ENCODE data around the gene PPP4R3B. TPM values are rescaled to one million over a fixed set of nuclear protein-coding genes. Genes with fewer than 3 reads are reported as not detected.
"Not testable (repeated sequence)": the region's sequence is repeated elsewhere in the genome, so short reads cannot be mapped to it uniquely, and the experiment has no call there.

Gene PPP4R3B
- polyA plus RNA-seq, 6 donors from 2014 or later = 43.2 to 73.6 (median 70.0) TPM

DNA sequence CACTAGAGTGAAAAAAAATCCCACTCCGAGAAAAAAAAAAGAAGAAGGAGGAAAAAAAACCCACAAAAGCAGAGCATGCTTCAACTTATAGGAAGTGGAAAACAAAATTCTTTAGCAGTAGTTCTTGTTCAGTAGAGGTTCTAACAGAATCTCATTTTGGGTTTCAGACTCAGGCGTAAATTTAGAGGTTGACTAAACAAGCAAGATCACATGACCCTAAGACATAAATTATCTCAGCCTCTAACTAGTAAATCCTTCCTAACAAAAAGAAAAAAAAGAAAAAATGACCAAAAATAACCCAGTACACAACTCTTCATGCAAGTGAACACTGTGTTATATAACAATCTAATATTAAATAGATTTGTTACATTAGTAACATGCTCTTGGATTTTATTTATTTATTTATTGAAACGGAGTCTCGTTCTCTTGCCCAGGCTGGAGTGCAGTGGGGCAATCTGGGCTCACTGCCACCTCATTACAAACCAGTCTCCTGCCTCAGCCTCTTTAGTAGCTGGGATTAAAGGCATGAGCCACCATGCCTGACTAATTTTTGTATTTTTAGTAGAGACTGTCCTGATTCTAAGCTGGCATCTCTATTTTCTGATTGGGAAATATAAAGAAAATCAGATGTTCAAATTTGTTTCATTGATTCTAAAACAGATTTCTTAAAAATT is 35.4 kb downstream of the PPP4R3B start:
- Mint-ChIP-seq H3K36me3 (peaks cover 14 to 19% of the 10 kb centered on the region in 2 donors), H3K27me3 (no peaks in the 10 kb centered on the region), H3K4me3 (peak overlapping the region in 1 of 8 donors; percentile 29), H3K4me1 (peaks cover 3 to 7% (median 4%) of the 10 kb centered on the region in 3 donors), H3K9me3 (no peaks in the 10 kb centered on the region), H3K27ac (peak overlapping the region in 4 of 6 donors; percentile 57 to 82 (median 73))
- ATAC-seq (ENCODE audit: low read depth in 2 of 2) (no peak), DNase-seq (no peak)

DNA sequence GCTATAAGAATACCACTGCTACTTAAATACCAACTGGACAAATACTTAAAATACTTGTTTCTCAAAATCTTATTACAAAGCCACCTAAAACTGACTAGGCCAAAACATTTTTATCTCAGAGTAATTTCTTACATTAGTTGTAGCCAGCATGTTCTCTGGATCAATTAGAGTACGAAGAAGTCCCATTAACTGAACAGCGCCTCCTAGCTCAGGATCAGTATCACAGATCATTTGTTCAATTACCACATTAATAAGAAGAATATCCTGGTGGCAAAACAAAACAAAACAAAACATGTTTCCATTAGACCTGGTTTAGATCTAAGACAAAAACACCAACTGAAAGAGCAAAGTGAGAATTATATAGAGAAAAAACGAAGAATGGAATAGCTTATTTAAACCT is 36.0 kb downstream of the PPP4R3B start:
- no peak for ATAC-seq (ENCODE audit: low read depth in 2 of 2)
- no peak for DNase-seq
- no peaks in the 10 kb centered on the region for H3K27me3 Mint-ChIP-seq
- H3K9me3 Mint-ChIP-seq = no peaks in the 10 kb centered on the region
- H3K27ac Mint-ChIP-seq = peak overlapping the region in 4 of 6 donors; percentile 24 to 82 (median 73)
- peaks cover 3 to 7% (median 4%) of the 10 kb centered on the region in 3 donors for H3K4me1 Mint-ChIP-seq
- H3K36me3 Mint-ChIP-seq = peaks cover 14 to 19% of the 10 kb centered on the region in 2 donors
- H3K4me3 Mint-ChIP-seq = no peak overlapping the region

DNA sequence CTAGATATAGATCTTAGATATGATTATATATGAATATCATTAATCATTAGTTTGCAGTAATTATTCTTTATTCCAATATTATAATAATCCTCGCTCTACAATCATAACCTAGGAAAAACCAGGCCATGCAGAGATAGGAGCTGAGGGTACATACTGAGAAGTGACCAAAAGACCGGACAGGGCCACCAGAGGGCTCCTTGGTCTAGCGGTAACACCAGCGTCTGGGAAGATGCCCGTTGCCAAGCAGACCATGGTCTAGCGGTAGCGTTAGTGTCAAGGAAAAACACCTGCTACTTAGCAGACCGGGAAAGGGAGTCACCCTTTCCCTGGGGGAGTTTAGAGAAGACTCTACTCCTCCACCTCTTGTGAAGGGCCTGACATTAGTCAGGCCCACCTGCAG is 48.4 kb downstream of the PPP4R3B start:
- not testable (repeated sequence) for H3K36me3 Mint-ChIP-seq; H3K9me3 Mint-ChIP-seq; ATAC-seq (ENCODE audit: low read depth in 2 of 2); H3K27me3 Mint-ChIP-seq; H3K4me1 Mint-ChIP-seq; H3K27ac Mint-ChIP-seq; DNase-seq; H3K4me3 Mint-ChIP-seq

DNA sequence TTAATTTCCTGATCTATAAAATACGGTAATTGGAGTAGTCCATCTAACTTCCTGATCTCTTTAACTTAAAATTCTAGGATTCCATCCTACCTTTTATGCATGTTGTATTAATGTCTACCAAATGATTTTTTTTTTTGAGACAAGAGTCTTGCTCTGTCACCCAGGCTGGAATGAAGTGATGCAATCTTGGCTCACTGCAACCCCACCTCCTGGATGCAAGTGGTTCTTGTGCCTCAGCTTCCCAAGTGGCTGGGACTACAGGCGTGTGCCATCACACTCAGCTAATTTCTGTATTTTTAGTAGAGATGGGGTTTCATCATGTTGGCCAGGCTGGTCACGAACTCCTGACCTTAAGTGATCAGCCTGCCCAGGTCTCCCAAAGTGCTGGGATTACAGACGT is 50.1 kb downstream of the PPP4R3B start:
- peak overlapping the region in 1 of 6 donors; percentile 28 for H3K27ac Mint-ChIP-seq
- H3K4me3 Mint-ChIP-seq = no peak overlapping the region
- peaks cover 16% of the 10 kb centered on the region in 2 donors for H3K36me3 Mint-ChIP-seq
- no peaks in the 10 kb centered on the region for H3K4me1 Mint-ChIP-seq
- no peak for ATAC-seq (ENCODE audit: low read depth in 2 of 2)
- peaks cover 0 to 5% (median 1%) of the 10 kb centered on the region in 7 donors for H3K9me3 Mint-ChIP-seq
- no peaks in the 10 kb centered on the region for H3K27me3 Mint-ChIP-seq
- DNase-seq = no peak

GRCh38 chr2:55565613-55566012 is 51.8 kb downstream of the PPP4R3B start:
- Mint-ChIP-seq H3K36me3 (peaks cover 29 to 31% of the 10 kb centered on the region in 2 donors), H3K27me3 (no peaks in the 10 kb centered on the region), H3K4me3 (no peak overlapping the region), H3K27ac (no peak overlapping the region), H3K4me1 (no peaks in the 10 kb centered on the region), H3K9me3 (peaks cover 0 to 13% (median 6%) of the 10 kb centered on the region in 7 donors)
- ATAC-seq (ENCODE audit: low read depth in 2 of 2) (no peak), DNase-seq (no peak)

- Mint-ChIP-seq H3K9me3 (peaks cover 0 to 18% (median 6%) of the 10 kb centered on the region in 7 donors), H3K4me1 (peaks cover 0 to 9% (median 0%) of the 10 kb centered on the region in 3 donors), H3K27me3 (no peaks in the 10 kb centered on the region), H3K4me3 (no peak overlapping the region), H3K27ac (no peak overlapping the region), H3K36me3 (peaks cover 46 to 50% of the 10 kb centered on the region in 2 donors)
- no peak for DNase-seq
- ATAC-seq (ENCODE audit: low read depth in 2 of 2) = no peak
Observed at GRCh38 chr2:55560855-55561254, 56.6 kb downstream of the PPP4R3B start.

GRCh38 chr2:55556809-55557208 is 60.6 kb downstream of the PPP4R3B start:
- H3K9me3 Mint-ChIP-seq = peaks cover 0 to 11% (median 5%) of the 10 kb centered on the region in 7 donors
- H3K27me3 Mint-ChIP-seq = no peaks in the 10 kb centered on the region
- H3K4me3 Mint-ChIP-seq = no peak overlapping the region
- DNase-seq (no peak), ATAC-seq (ENCODE audit: low read depth in 2 of 2) (no peak)
- peak overlapping the region in 1 of 6 donors; percentile 92 for H3K27ac Mint-ChIP-seq
- peaks cover 0 to 11% (median 0%) of the 10 kb centered on the region in 3 donors for H3K4me1 Mint-ChIP-seq
- peaks cover 27 to 38% of the 10 kb centered on the region in 2 donors for H3K36me3 Mint-ChIP-seq

DNA sequence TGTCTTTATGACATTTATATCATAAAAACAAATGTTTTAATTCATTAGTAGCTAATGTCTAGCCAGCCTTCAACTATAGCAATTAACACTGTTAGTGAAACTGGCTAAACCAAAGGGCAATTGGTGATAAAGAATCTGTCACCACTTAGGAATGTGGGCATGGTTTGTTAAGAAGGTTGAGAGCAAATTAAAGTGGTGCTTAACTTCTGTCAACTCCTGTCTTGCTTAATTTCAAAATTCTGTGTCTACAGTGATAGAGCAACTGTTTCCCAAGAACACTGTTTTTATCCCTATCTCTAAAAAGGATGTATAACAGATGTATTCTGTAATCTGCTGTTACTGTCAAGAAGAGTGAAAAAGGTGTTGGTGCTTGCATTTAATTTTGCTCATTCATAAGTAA is 61.4 kb downstream of the PPP4R3B start:
- Mint-ChIP-seq H3K4me1 (peaks cover 0 to 11% (median 0%) of the 10 kb centered on the region in 3 donors), H3K36me3 (peaks cover 19 to 30% of the 10 kb centered on the region in 2 donors)

GRCh38 chr2:55553321-55553720 is 64.1 kb downstream of the PPP4R3B start:
- no peaks in the 10 kb centered on the region for H3K9me3 Mint-ChIP-seq
- no peak for ATAC-seq (ENCODE audit: low read depth in 2 of 2)
- peaks cover 0 to 7% (median 0%) of the 10 kb centered on the region in 3 donors for H3K4me1 Mint-ChIP-seq
- DNase-seq = no peak
- H3K27ac Mint-ChIP-seq = peak overlapping the region in 1 of 6 donors; percentile 80
- H3K36me3 Mint-ChIP-seq = peaks cover 14 to 15% of the 10 kb centered on the region in 2 donors
- H3K27me3 Mint-ChIP-seq = no peaks in the 10 kb centered on the region
- no peak overlapping the region for H3K4me3 Mint-ChIP-seq

More for the DNA sequence above, 61.4 kb downstream of the PPP4R3B start:
- no peak for ATAC-seq (ENCODE audit: low read depth in 2 of 2)
- no peak overlapping the region for H3K4me3 Mint-ChIP-seq
- H3K27ac Mint-ChIP-seq = peak overlapping the region in 1 of 6 donors; percentile 49
- no peaks in the 10 kb centered on the region for H3K27me3 Mint-ChIP-seq
- H3K9me3 Mint-ChIP-seq = peaks cover 0 to 5% (median 0%) of the 10 kb centered on the region in 7 donors
- no peak for DNase-seq

GRCh38 chr2:55550368-55551102 is 66.9 kb downstream of the PPP4R3B start:
- Mint-ChIP-seq H3K27ac (peak overlapping the region in 1 of 6 donors; percentile 21), H3K36me3 (peaks cover 3 to 11% of the 10 kb centered on the region in 2 donors), H3K27me3 (no peaks in the 10 kb centered on the region), H3K9me3 (no peaks in the 10 kb centered on the region), H3K4me3 (no peak overlapping the region), H3K4me1 (peaks cover 0 to 3% (median 0%) of the 10 kb centered on the region in 3 donors)
- no peak for DNase-seq
- ATAC-seq (ENCODE audit: low read depth in 2 of 2) = no peak

- Mint-ChIP-seq H3K36me3 (peaks cover 9 to 26% of the 10 kb centered on the region in 2 donors), H3K27ac (peak overlapping the region in 2 of 6 donors; percentile 16 to 63)
- H3K4me3 Mint-ChIP-seq; ATAC-seq (ENCODE audit: low read depth in 2 of 2); DNase-seq; H3K4me1 Mint-ChIP-seq; H3K27me3 Mint-ChIP-seq; H3K9me3 Mint-ChIP-seq: not testable (repeated sequence)
Observed at GRCh38 chr2:55547679-55548078, 69.7 kb downstream of the PPP4R3B start.

- no peak for ATAC-seq (ENCODE audit: low read depth in 2 of 2)
- Mint-ChIP-seq H3K9me3 (no peaks in the 10 kb centered on the region), H3K4me3 (no peak overlapping the region), H3K27me3 (no peaks in the 10 kb centered on the region), H3K27ac (no peak overlapping the region), H3K4me1 (no peaks in the 10 kb centered on the region), H3K36me3 (peaks cover 9 to 31% of the 10 kb centered on the region in 2 donors)
- no peak for DNase-seq
Observed at GRCh38 chr2:55547001-55547400, 70.4 kb downstream of the PPP4R3B start.

DNA sequence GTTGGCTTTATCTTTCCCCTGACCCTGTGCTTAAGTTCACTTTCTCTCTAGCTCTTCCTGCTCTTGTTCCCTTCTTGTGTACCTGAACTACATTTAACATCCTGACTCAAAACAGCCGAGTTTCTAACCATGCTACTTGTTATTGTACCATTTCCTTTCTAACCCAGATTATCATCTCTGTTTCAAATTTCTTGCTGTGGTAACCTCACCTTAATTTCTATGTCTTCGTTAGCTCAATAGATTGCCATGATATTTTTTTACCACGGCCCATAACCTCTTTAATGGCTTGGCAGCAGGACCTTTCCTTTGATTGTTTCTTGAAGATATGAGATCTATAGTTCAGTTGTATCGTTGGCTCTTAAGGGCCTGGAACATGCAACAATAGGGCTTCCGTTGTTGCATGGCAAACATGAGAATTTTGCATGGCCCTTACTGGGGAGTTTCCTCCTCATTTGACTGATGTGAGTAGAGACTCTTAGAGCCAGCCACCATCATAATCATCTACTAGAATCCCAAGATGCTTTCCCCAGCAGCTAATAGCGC is 86.8 kb downstream of the PPP4R3B start:
- H3K27ac Mint-ChIP-seq = no peak overlapping the region
- no peak overlapping the region for H3K4me3 Mint-ChIP-seq
- peaks cover 0 to 4% (median 0%) of the 10 kb centered on the region in 7 donors for H3K9me3 Mint-ChIP-seq
- H3K4me1 Mint-ChIP-seq = peaks cover 0 to 6% (median 0%) of the 10 kb centered on the region in 3 donors
- no peaks in the 10 kb centered on the region for H3K27me3 Mint-ChIP-seq
- peaks cover 29% of the 10 kb centered on the region in 2 donors for H3K36me3 Mint-ChIP-seq
- no peak for DNase-seq
- ATAC-seq (ENCODE audit: low read depth in 2 of 2) = no peak

All from naive B cell (primary cell).